ENCODE measurements around the gene TRIM16.
"Not testable (repeated sequence)": the region's sequence is repeated elsewhere in the genome, so short reads cannot be mapped to it uniquely, and the experiment has no call there.

Gene TRIM16

GRCh38 chr17:15616828-15617227 is 67.3 kb downstream of the TRIM16 start:
- not testable (repeated sequence) for DNase-seq (ENCODE audit: low read depth in 2 of 2)

DNA sequence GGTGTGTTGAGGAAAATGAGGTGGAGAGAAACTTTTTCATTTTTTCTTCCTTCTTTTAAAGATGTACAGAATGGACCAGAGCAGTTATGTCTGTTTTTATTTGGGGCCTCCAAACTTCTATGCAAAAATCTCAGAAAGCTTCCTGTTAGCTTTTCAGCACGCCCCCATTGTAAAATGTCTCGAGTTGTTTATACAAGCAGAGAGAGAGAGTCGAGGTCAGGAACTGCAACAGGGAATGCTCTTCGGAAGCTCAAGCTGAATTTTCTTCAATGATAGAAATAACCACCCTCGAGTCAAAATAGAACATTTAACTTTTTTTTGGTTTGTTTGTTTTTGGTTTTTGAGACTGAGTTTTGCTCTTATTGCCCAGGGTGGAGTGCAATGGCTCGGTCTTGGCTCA is 68.3 kb downstream of the TRIM16 start:
- DNase-seq (ENCODE audit: low read depth in 2 of 2), result not testable (repeated sequence)

GRCh38 chr17:15613111-15613510 is 71.0 kb downstream of the TRIM16 start:
- DNase-seq (ENCODE audit: low read depth in 2 of 2), result not testable (repeated sequence)

DNA sequence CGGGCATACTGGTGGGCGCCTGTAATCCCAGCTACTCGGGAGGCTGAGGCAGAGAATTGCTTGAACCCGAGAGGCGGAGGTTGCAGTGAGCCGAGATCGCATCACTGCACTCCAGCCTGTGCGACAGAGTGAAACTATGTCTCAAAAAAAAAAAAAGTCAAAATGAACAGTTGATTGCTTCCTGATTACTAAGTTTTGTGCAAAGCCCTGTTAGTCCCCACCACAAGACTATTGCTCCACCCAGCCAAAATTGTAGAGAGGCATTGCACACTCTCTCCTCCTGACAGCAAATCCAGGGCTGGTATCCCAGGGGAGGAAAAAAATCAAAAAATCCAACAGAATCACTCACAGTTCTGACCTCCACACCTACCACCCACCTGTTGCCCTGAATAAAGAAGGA is 91.2 kb downstream of the TRIM16 start:
- DNase-seq (ENCODE audit: low read depth in 2 of 2), result not testable (repeated sequence)

GRCh38 chr17:15591986-15592385 is 92.1 kb downstream of the TRIM16 start:
- not testable (repeated sequence) for DNase-seq (ENCODE audit: low read depth in 2 of 2)

DNA sequence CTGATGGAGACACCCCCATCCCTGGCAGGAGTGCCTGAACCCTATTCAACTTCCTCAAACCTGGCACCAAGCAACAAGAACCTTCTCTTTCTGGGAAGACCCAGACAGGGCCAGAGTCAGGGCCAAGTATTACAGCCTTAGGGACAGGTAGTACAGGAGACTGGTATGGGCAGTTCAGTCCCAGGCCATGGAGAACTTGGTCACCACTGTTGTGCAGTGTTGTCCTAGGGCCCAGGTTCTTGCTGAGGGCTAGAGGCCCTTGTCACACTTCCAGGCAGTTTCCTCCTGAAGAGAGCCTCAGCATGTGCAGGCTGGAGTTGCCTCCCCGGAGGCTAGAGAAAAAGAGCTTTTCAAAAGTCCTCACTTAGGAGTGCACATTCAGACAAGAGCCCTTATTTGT is 93.3 kb downstream of the TRIM16 start:
- DNase-seq (ENCODE audit: low read depth in 2 of 2), result not testable (repeated sequence)

GRCh38 chr17:15589544-15590536 is 94.3 kb downstream of the TRIM16 start:
- DNase-seq (ENCODE audit: low read depth in 2 of 2), result peak in 1 of 2 donors; percentile 2

- not testable (repeated sequence) for DNase-seq (ENCODE audit: low read depth in 2 of 2)
Observed at GRCh38 chr17:15588017-15588416, 96.1 kb downstream of the TRIM16 start.

DNA sequence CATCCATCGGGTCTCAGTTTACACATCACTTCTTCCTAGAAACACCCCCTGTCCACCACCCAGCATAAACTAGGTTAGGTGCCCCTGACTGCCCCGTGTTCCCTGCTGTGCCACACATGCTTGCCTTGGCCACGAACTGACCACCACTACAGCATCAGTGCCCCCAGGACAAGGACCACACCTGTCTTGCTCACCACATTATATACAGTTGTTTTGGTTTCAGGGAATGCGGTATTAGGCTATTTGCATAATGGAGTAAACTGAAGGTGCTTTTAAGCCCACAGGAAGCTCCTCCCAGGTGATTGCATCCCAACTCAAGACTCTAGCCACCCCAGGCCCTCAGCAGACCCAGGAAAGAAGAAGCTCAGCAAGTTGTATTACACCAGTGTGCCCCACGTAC is 100.8 kb downstream of the TRIM16 start:
- DNase-seq (ENCODE audit: low read depth in 2 of 2), result not testable (repeated sequence)

DNA sequence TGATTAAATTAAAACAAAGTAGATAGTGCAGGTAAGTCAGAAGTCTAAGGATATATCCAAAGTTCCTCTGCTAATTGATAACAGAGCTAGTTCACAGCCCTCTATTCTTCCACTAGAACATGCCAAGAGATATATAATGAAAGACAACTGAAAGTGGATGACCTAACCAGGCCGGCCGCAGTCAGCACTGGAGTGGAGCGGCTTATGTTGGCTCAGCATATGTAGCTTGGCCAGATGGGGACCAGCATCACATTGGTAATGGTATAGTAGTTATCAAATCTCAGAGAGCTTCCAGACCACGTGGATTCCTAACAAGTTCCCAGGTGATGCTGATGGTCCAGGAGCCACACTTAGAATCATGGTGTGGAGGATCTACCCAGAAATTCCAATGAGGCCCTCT is 102.6 kb downstream of the TRIM16 start:
- DNase-seq (ENCODE audit: low read depth in 2 of 2), result not testable (repeated sequence)

All from activated CD8-positive, alpha-beta memory T cell treated with anti-CD3 and anti-CD28 coated beads for 4 hours (primary cell).